Right atrium auricular region (tissue), 2 donors: ENCODE data around the gene SYT12. TPM values are rescaled to one million over a fixed set of nuclear protein-coding genes. Genes with fewer than 3 reads are reported as not detected.

Experiments
- DNase-seq: peaks from one replicate; pipeline ENCODE4 v3.0.0-alpha.2; 2019; ENCODE audit warnings: low spot score
- H3K27ac ChIP-seq, 2 donors: fragments of 200-600 bp; sonication (generic); 1 replicate in 1 of 2; 2 replicates in 1 of 2; pipeline ENCODE4 v1.5.1; 2016 to 2019
- H3K27me3 ChIP-seq, 2 donors: fragments of 200-600 bp; sonication (generic); one replicate each; pipeline versions ENCODE4 v1.5.1 to v1.6.0; 2017 to 2019
- H3K36me3 ChIP-seq: fragments of 200-600 bp; sonication (generic); one replicate; pipeline ENCODE4 v1.5.1; 2016
- H3K4me1 ChIP-seq, 2 donors: fragments of 200-600 bp; sonication (generic); one replicate each; pipeline versions ENCODE4 v1.5.1 to v1.6.0; 2017 to 2019
- H3K4me3 ChIP-seq, 2 donors: fragments of 200-600 bp; sonication (generic); 1 replicate in 1 of 2; 2 replicates in 1 of 2; pipeline ENCODE4 v1.5.1; 2017 to 2019; ENCODE audit warnings: mild to moderate bottlenecking in 1 of 2, moderate library complexity in 1 of 2
- H3K9me3 ChIP-seq, 2 donors: fragments of 200-600 bp; sonication (generic); one replicate each; pipeline ENCODE4 v1.5.1; 2019
- total RNA-seq, 2 donors: library from RNA; depleted of rRNA; stranded (reverse); fragments of >200 nt; gene quantifications; one replicate each; pipeline ENCODE4 v1.1.0, GENCODE V29; 2016
- TF ChIP-seq, protein P1 (sequence below), 2 donors: fragments of 200-600 bp; sonication (generic); IDR thresholded peaks; one replicate each; pipeline ENCODE4 v1.5.1; 2019; ENCODE audit warnings: antibody characterized with exemption in 2 of 2

SYT12 gene
- total RNA-seq, 2 donors from 2014 or later, result 0.44 to 0.59 TPM

DNA sequence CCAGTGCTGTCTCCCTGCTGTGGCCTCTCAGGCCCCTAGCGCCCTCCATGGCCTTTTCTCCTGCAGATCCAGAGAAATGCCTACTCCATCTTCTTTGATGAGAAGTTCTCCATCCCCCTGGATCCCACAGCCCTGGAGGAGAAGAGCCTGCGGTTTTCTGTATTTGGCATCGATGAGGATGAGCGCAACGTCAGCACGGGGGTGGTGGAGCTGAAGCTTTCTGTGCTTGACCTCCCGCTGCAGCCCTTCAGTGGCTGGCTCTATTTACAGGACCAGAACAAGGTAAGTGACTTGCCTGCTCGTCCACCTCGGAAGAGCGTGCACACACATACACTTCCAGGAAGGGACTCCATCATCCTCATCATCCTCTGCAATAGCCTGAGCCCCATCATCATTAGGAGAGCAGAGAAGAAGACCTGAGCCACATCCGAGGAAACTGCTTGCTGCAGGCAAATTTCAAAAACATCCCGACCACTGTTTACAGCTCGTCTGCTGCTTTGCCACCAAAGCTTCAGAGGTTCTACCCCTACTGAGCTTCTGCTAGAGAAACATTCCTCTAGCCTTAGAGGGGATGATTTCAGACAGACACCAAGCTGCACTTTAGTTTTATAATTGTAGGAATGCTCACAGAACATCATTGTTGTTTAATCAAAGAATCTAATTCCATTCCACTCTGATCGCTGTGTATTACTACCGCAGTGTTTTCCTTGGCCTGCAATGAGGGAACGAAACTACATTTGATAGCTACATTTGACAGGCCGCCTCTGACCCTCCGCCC is 20.8 kb downstream of the SYT12 start:
- Histone ChIP-seq H3K27ac (no peak overlapping the region), H3K4me3 (no peak overlapping the region), H3K9me3 (no peaks in the 10 kb centered on the region), H3K36me3 (no peaks in the 10 kb centered on the region), H3K4me1 (no peaks in the 10 kb centered on the region), H3K27me3 (no peaks in the 10 kb centered on the region)
- TF ChIP-seq, protein P1, sequence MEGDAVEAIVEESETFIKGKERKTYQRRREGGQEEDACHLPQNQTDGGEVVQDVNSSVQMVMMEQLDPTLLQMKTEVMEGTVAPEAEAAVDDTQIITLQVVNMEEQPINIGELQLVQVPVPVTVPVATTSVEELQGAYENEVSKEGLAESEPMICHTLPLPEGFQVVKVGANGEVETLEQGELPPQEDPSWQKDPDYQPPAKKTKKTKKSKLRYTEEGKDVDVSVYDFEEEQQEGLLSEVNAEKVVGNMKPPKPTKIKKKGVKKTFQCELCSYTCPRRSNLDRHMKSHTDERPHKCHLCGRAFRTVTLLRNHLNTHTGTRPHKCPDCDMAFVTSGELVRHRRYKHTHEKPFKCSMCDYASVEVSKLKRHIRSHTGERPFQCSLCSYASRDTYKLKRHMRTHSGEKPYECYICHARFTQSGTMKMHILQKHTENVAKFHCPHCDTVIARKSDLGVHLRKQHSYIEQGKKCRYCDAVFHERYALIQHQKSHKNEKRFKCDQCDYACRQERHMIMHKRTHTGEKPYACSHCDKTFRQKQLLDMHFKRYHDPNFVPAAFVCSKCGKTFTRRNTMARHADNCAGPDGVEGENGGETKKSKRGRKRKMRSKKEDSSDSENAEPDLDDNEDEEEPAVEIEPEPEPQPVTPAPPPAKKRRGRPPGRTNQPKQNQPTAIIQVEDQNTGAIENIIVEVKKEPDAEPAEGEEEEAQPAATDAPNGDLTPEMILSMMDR (IDR thresholded peaks at IDR 0.05), result no peak
- DNase-seq, result no peak

DNA sequence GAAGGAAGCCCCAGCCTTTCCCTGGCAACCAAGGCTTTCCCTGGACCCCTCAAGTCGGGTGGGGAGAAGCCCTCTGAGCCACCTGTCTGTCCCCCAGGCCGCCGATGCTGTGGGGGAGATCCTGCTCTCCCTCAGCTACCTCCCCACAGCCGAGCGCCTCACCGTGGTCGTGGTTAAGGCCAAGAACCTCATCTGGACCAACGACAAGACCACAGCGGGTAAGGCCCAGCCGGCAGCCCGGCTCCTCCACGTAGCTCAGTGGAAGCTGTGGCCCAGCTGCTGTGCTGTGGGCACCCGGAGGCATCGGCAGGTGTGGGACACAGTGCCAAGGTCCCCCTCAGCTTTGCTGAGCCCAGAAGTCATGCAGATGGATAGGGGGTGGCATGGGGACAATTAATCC is 21.6 kb downstream of the SYT12 start:
- DNase-seq, result no peak
- Histone ChIP-seq H3K4me1 (no peaks in the 10 kb centered on the region), H3K27me3 (no peaks in the 10 kb centered on the region), H3K4me3 (no peak overlapping the region), H3K9me3 (no peaks in the 10 kb centered on the region), H3K27ac (no peak overlapping the region), H3K36me3 (no peaks in the 10 kb centered on the region)
- TF ChIP-seq, protein P1 (IDR thresholded peaks at IDR 0.05), result no peak

DNA sequence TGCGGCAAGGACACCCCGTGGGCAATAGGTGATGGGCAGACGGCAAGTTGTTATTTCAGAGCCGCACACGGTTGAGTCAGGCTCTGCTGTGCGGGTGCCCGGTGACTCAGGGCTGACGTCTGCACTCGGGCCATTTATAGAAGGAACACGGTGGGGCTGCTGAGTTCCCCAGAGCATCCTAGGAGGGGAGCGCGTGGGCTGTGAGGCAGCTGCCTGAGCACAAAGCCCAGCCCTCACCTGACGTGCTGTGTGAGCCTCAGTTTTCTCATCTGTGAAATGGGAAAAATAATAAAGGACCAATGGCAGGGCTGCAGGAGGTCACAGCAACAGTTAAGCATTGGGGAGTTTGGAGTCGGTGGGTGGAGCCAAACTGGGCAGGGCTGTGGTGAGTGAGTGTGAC is 22.4 kb downstream of the SYT12 start:
- Histone ChIP-seq H3K4me3 (no peak overlapping the region), H3K9me3 (no peaks in the 10 kb centered on the region), H3K36me3 (no peaks in the 10 kb centered on the region), H3K27me3 (no peaks in the 10 kb centered on the region), H3K27ac (no peak overlapping the region), H3K4me1 (no peaks in the 10 kb centered on the region)
- DNase-seq, result no peak
- TF ChIP-seq, protein P1 (IDR thresholded peaks at IDR 0.05), result no peak

DNA sequence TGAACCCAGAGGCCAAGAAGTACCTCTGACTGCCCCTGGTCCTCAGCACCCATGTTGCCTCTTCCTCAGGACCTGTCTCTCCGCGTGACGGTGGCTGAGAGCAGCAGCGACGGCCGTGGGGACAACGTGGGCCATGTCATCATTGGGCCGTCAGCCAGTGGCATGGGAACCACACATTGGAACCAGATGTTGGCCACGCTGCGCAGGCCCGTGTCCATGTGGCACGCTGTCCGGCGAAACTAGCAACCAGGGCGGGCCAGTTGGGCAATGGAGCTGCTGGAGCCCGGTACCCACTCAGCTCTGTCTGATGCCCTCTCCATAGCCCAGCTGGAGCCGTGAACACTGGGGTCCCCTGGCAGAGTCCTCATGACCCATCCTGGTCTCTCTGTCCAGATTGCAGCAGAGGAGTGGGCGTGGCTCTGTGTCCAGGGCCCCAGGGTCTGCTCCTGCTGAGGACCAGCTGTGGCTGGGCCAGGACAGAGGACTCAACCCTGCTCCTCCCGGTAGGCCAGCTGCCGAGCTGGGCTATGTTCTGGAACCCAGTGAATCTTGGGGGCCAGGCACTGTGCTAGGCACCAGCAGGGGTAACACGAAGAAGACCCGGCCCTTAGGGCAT is 25.7 kb downstream of the SYT12 start:
- no peak overlapping the region for H3K27ac ChIP-seq
- TF ChIP-seq, protein P1 (IDR thresholded peaks at IDR 0.05), result no peak

DNA sequence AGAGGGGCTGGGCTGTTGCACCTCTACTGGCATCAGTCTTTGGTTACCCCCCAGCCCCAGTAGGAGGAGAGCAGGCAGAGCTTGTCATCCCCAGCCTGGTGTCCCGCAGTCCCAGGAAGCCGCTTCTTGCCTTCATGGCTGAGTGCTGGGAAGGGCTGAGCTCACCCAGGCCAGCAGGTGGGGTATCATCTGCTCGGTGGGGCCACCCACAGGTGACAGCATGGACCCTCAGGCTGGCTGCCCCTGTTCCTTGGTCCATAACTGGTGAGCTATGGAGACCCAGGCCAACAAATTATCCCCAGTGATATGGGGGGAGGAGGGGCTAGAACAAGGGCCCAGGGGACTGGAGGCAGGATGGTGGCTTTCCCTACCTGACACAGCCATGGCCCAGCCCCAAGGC is 27.2 kb downstream of the SYT12 start:
- H3K4me1 ChIP-seq, result peaks cover 0 to 13% of the 10 kb centered on the region in 2 donors
- no peak overlapping the region for H3K4me3 ChIP-seq
- TF ChIP-seq, protein P1 (IDR thresholded peaks at IDR 0.05), result no peak
- H3K9me3 ChIP-seq, result no peaks in the 10 kb centered on the region
- H3K36me3 ChIP-seq, result no peaks in the 10 kb centered on the region
- DNase-seq, result no peak
- H3K27ac ChIP-seq, result no peak overlapping the region
- H3K27me3 ChIP-seq, result no peaks in the 10 kb centered on the region

More for the DNA sequence above, 25.7 kb downstream of the SYT12 start:
- H3K36me3 ChIP-seq, result no peaks in the 10 kb centered on the region
- H3K4me1 ChIP-seq, result no peaks in the 10 kb centered on the region
- no peak overlapping the region for H3K4me3 ChIP-seq
- DNase-seq, result no peak
- no peaks in the 10 kb centered on the region for H3K27me3 ChIP-seq
- no peaks in the 10 kb centered on the region for H3K9me3 ChIP-seq
